DMS79 (cell line): ENCODE results near the gene AGPAT3.

Experiments used
- DNase-seq: peaks from one replicate; lab custom pipeline; 2025; lab: John Stamatoyannopoulos, UW

The AGPAT3 gene

GRCh38 chr21:43957128-43957571 is 92.1 kb downstream of the AGPAT3 start:
- DNase-seq, result no peak

GRCh38 chr21:43957611-43958362 is 92.8 kb downstream of the AGPAT3 start:
- DNase-seq, result no peak

- DNase-seq, result no peak
Measured at GRCh38 chr21:43958364-43959158, 93.5 kb downstream of the AGPAT3 start.

- no peak for DNase-seq
Measured at GRCh38 chr21:43959231-43960116, 94.5 kb downstream of the AGPAT3 start.

- no peak for DNase-seq
Measured at GRCh38 chr21:43961382-43961909, 96.4 kb downstream of the AGPAT3 start.

GRCh38 chr21:43965911-43966585 is 101.0 kb downstream of the AGPAT3 start:
- DNase-seq, result no peak

GRCh38 chr21:43966946-43967512 is 102.0 kb downstream of the AGPAT3 start:
- DNase-seq, result no peak

- DNase-seq, result no peak
Measured at GRCh38 chr21:43967981-43968380, 103.0 kb downstream of the AGPAT3 start.

GRCh38 chr21:43968410-43969114 is 103.5 kb downstream of the AGPAT3 start:
- DNase-seq, result no peak

- DNase-seq, result no peak
Measured at GRCh38 chr21:43969115-43969444, 104.1 kb downstream of the AGPAT3 start.

GRCh38 chr21:43970551-43970950 is 105.5 kb downstream of the AGPAT3 start:
- peak; percentile 44 for DNase-seq

GRCh38 chr21:43971201-43971991 is 106.4 kb downstream of the AGPAT3 start:
- no peak for DNase-seq

- no peak for DNase-seq
Measured at GRCh38 chr21:43971992-43972255, 106.9 kb downstream of the AGPAT3 start.

- peak; percentile 56 for DNase-seq
Measured at GRCh38 chr21:43972850-43973633, 108.0 kb downstream of the AGPAT3 start.

GRCh38 chr21:43973634-43973955 is 108.6 kb downstream of the AGPAT3 start:
- DNase-seq, result no peak

GRCh38 chr21:43974791-43975468 is 109.9 kb downstream of the AGPAT3 start:
- DNase-seq, result no peak

GRCh38 chr21:43975469-43976098 is 110.6 kb downstream of the AGPAT3 start:
- DNase-seq, result peak; percentile 33

- no peak for DNase-seq
Measured at GRCh38 chr21:43976661-43977060, 111.6 kb downstream of the AGPAT3 start.
